Measurements from ENCODE around the gene IDH3G. TPM values are rescaled to one million over a fixed set of nuclear protein-coding genes. Genes with fewer than 3 reads are reported as not detected.

The IDH3G gene
- total and polyA plus RNA-seq, 2 of the 8 experiments (the other 6 are each of a cell fraction or from before 2014, with no cell fraction given), result 39.4 to 66.7 TPM

DNA sequence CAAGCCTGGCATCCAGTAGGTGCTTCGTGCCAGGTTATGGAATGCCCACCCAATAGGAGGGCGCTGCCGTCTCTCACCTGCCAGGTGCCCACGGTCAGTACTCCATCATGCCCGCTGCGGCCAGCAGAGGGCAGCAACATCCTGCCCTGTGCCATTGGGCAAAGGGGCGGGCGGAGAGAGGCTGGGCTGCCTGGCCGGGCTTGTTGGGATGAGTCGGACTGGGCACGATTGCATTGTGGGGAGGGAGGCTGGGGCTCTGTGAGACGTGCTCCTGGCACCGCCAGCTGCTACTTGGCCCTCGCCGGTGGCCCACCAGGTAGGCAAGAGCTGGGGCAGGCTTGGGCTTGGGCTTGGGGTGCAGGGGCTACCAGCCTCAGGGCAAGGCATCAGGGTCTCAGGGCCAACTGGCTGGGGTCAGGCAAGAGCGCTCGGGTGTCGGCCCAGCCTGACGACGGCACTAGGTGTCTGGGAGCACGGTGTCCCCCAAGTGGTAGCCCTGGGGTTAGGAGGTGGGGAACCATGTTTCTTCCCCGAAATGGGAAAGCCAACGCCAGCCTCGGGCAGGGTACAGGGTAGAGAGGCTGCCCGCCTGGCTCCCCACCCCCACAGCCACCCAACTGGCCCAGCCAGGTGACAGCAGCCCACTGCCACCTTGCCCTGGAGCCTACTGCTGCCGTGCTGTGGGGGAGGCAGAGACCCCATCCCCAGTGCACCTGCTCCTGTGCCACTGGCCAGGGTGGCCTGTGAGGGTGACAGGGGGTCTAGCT is 30.0 kb downstream of the IDH3G start, which contains the start of gene PLXNB3 (continued):
- TF ChIP-seq YY1 (IDR thresholded peaks at IDR 0.05; ENCODE audit: low read depth, low read length), result peak; percentile 75; the same call in 1 of the 2 replicates

Data from H1 (cell line).